ENCODE measurements around the gene RNASE12.
"Not testable (repeated sequence)": the region's sequence is repeated elsewhere in the genome, so short reads cannot be mapped to it uniquely, and the experiment has no call there.

Gene RNASE12

GRCh38 chr14:20578784-20579502 is 12.2 kb downstream of the RNASE12 start:
- no peak for DNase-seq (ENCODE audit: low read depth)

DNA sequence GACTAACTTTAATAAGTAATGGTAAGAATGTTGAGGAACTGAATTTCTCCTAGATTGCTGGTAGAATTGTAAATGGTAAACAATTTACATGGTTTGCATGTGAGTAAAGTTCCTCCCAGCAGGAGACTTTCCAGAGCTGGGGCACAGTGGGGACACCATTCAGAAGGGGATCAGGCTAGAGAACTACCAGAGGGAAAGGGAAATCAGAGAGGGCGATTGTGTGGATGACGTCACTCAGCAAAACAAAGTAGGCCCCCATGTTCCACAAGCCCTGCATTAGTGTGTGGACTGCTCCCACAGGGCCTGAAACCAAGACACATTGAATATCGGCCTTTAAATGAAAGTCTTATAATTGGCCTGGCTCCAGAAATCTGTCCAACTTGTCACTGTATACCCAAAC is 12.9 kb downstream of the RNASE12 start:
- no peak for DNase-seq (ENCODE audit: low read depth)

DNA sequence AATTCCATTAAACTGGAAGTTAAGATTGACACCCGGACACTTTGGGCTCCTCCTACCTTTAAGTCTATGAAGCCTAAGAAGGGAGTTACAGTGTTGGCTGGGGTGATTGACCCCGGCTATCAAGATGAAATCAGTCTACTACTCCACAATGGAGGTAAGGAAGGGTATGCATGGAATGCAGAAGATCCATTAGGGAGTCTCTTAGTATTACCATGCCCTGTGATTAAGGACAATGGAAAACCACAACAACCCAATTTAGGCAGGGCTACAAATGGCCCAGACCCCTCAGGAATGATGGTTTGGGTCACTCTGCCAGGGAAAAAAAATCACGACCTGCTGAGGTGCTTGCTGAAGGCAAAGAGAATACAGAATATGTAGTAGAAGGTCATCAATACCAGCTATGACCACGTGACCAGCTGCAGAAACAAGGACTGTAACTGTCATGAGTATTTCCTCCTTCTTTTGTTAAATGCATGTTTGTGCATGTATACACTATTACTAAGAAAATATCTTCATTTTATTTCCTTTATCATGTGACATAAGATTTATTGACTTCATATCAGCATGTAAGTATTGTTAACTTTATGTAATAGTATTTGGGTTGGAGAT is 18.7 kb downstream of the RNASE12 start:
- not testable (repeated sequence) for DNase-seq (ENCODE audit: low read depth)

DNA sequence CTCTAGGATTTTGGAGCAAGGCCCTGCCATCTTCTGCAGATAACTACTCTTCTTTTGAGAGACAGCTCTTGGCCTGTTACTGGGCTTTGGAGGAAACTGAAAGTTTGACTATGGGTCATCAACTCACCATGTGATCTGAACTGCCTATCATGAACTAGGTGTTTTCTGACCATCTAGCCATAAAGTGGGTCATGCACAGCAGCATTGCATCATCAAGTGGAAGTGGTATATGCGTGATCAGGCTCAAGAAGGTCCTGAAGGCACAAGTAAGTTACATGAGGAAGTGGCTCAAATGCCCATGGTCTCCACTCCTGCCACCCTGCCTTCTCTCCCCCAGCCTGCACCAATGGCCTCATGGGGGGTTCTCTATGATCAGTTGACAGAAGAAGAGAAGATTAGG is 20.5 kb downstream of the RNASE12 start:
- DNase-seq (ENCODE audit: low read depth), result not testable (repeated sequence)

DNA sequence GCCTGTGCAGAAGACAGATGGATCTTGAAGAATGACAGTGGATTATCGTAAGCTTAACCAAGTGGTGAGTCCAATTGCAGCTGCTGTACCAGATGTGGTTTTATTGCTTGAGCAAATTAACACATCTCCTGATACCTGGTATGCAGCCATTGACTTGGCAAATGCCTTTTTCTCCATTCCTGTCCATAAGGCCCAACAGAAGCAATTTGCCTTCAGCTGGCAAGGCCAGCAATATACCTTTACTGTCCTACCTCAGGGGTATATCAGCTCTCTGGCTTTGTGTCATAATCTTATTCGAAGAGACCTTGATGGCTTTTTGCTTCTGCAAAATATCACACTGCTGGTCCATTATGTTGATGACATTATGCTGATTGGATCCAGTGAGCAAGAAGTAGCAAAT is 21.3 kb downstream of the RNASE12 start:
- DNase-seq (ENCODE audit: low read depth), result not testable (repeated sequence)

DNA sequence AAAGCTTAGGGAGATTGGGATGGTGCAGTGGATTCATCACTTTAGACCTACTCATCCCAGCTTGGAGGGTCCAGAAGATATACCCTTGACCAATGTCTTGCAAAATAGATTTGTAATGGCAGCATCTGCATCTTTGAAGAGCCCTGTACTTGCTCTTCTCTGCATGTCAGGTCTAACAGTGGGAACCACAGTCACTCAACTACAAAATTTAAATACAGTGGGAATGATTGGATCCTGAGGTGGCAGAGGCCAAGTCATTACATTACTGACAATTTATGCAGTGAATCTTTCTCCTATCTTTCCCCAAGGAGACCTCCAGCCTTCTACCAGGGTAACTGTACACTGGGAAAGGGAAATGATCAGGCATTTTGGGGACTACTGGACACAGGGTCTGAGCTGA is 22.1 kb downstream of the RNASE12 start:
- DNase-seq (ENCODE audit: low read depth), result no peak

GRCh38 chr14:20568393-20568792 is 22.8 kb downstream of the RNASE12 start:
- DNase-seq (ENCODE audit: low read depth), result no peak

DNA sequence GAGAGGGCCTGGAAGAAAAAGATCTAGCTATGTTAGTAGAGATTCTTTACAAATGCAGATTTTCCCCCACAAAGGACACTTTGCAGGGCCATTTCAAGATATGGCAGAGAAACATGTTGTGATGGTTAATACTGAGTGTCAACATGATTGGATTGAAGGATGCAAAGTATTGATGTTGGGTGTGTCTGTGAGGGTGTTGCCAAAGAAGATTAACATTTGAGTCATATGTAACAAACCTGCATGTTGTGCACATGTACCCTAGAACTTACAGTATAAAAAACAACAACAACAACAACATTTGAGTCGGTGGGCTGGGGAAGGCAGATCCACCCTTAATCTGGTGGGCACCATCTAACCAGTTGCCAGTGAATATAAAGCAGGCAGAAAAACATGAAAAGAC is 24.0 kb downstream of the RNASE12 start:
- not testable (repeated sequence) for DNase-seq (ENCODE audit: low read depth)

DNA sequence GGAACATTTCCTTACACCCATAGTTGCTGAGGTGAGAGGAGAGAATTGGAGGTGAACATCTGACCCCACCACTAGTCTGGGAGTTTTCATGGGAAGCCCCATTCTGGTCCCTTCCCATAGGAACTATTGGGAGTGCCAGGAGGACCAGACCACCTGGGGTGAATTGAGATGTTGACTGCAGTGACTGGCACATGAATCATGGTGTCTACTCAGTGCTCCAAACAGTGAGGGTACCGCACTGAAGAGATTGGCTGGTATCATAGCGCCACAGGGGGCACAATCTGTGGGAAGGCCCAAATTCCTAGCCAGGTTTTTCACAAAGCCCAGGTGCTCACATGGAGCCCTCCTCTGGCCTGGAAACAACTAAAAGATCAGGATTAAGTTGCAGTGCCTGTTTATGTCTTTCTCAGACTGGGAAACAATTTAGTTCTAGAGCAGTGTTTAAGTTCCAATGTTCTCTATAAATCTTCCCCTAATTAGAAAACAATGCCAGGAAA is 26.6 kb downstream of the RNASE12 start:
- no peak for DNase-seq (ENCODE audit: low read depth)

GRCh38 chr14:20563971-20564370 is 27.2 kb downstream of the RNASE12 start:
- no peak for DNase-seq (ENCODE audit: low read depth)

- no peak for DNase-seq (ENCODE audit: low read depth)
Observed at GRCh38 chr14:20560961-20561360, 30.2 kb downstream of the RNASE12 start, which contains the start of gene RNASE9. TSS of gene RNASE9 (minus strand) at chr14:20561047.

DNA sequence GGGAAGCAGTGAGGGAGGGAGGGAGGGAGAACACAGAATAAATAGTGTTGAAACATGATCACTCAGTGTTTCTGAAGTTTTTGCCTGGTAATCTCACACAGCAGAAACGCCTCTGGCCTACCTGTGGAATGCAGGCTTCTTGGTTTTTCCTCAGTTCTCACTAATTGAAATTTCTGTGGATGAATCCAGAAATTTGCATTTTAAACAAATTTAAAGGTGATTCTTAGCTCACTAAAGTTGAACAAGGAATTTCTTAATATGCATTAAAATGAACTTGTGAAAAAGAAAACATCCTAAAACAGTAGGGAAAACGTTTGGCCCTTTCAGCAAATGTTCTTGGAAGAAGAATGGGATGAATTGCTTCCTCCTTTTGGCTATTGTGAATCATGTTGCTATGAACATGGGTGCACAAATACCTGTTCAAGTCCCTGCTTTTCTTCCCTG is 31.7 kb downstream of the RNASE12 start:
- no peak for DNase-seq (ENCODE audit: low read depth)

GRCh38 chr14:20557212-20557542 is 34.0 kb downstream of the RNASE12 start:
- no peak for DNase-seq (ENCODE audit: low read depth)

DNA sequence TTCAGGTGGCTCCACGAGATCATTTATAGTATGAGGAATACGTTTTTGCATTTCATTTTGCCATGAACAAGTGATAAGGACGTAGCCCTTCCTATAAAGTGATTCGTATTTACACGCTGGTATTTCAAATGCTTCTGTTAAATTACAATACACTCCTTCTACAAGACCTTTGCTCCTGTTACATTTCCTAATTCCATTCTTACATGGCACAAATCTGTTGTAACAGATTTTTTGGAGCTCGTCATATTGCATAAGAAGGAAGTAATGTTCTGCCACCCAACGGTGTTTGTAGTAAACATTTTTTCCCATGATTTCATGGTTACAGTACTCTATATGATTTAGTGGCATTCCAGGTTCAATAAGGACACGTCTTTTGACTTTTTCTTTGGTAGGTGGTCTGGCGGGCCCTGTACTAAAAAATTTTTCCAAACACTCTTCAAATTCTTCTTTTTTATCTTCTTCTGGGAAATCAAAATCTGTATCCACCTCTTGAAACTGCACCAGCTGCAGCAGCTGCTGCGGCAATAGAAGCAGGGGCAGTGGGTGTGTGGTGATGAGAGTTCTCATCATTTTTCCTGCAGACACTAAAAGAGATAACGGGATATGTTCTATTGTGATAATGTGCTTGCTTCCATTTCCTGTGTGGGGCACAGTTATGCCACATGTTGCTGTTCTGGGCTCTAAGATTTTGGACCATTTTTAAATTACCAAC is 34.5 kb downstream of the RNASE12 start:
- no peak for DNase-seq (ENCODE audit: low read depth)

DNA sequence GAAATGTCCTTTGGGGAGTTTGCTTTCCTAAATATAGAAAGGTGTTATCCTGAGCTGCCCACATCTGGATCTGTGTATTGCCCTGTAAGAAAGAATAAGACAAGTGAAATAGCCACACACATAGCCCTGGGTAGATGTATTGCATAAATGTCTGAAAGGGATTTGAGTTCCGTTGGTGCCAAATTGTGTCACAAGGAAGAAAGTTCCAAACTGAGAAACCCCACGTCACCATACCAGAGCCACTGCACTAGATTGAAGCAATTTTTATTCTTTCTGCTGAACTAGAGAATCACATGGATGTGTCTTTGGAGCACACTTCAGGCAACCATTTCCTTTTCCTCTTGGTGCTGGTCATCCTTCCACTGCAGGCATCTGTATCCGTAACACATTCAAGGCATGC is 35.3 kb downstream of the RNASE12 start:
- DNase-seq (ENCODE audit: low read depth), result no peak

GRCh38 chr14:20553024-20553423 is 38.2 kb downstream of the RNASE12 start:
- no peak for DNase-seq (ENCODE audit: low read depth)

GRCh38 chr14:20551606-20552005 is 39.6 kb downstream of the RNASE12 start:
- DNase-seq (ENCODE audit: low read depth), result no peak

- DNase-seq (ENCODE audit: low read depth), result no peak
Observed at GRCh38 chr14:20550926-20551325, 40.2 kb downstream of the RNASE12 start.

DNA sequence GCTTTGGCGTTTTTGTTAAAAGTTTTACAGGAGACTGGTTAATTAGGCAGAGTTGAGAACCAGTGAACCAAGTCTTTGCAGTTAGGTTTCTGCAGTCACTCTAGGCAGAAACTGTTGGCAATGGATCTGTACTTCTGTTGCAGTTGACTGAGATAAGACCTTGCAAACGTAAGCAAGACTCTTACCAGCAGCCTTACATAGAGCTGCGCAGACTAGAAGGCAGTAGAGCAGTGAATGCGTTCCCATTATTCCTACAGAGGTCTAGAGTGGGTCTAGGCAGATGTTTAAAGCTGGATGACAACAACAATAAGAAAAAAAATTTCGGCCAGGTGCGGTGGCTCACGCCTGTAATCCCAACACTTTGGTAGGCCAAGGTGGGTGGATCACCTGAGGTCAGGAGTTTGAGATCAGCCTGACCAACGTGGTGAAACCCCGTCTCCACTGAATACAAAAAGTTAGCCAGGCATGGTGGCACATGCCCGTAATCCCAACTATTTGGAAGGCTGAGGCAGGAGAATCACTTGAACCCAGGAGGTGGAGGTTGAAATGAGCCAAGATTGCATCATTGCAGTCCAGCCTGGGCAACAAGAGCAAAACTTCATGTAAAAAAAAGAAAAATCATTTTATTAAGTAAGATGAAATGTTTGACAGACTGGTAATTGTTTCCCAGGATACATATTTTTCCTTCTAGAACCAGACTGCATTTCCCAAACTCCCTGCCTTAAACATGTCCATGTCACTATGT is 42.6 kb downstream of the RNASE12 start:
- DNase-seq (ENCODE audit: low read depth), result no peak

DNA sequence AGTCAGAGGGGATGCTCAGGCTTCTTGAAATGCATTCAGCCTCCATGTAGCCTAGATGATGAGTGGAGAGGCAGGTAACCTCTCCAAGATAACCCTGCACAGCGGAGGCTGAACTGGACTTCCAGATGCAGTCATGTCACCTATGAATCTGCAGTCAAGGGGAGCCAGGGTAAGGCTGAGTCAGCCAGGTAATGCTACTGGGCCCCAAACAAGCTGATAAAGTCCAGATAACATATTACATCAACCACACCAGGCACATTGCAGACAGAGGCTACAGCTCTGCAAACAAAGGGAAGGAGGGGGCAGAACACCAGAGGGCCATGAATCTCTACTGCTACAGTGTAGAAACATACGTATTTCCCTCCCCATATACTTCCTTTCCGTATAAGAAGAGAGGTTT is 44.3 kb downstream of the RNASE12 start:
- no peak for DNase-seq (ENCODE audit: low read depth)

All from stimulated activated CD8-positive, alpha-beta memory T cell treated with anti-CD3 and anti-CD28 coated beads, Interleukin-7, amount 100 ng/mL, for 24 hours (primary cell).